HepG2 (cell line): ENCODE data around the gene NELL2. TPM values are rescaled to one million over a fixed set of nuclear protein-coding genes. Genes with fewer than 3 reads are reported as not detected.
A peak's percentile ranks its signal among the peaks of the same experiment; 100 is the strongest.

Source experiments
- ATAC-seq: fragments of 200-7000 bp; cut with Tn5 transposase; 3 replicates; pipeline ENCODE4 v1.9.1; 2020; ENCODE audit warnings: mild to moderate bottlenecking, moderate library complexity
- BruUV-seq: library from RNA; stranded (reverse); fragments of 400-500 nt; replicated peaks from 2 replicates; lab custom pipeline; 2021; lab: Mats Ljungman, UMichigan
- CTCF ChIA-PET: fragments of 300-600 bp; formaldehyde crosslinking; extraction: SDS; loops from one replicate; lab custom pipeline; 2021; ENCODE audit warnings: low total read pairs, inconsistent platforms, low intra/inter-chr PET ratio; lab: Yijun Ruan, JAX
- POLR2A ChIA-PET: fragments of 350-600 bp; sonication (Branson Sonifier 250); formaldehyde crosslinking; loops from one replicate; lab custom pipeline; 2020; ENCODE audit warnings: antibody characterized with exemption, inconsistent platforms; lab: Yijun Ruan, JAX
- DNase-seq: peaks from one replicate; pipeline ENCODE4 v3.0.0-alpha.2; 2015; ENCODE audit warnings: low spot score
- FAIRE-seq: peaks from 3 replicates; lab custom pipeline; 2011; peaks lifted over from hg19 to GRCh38; lab: Jason Lieb, UNC
- H2AFZ ChIP-seq: one replicate; pipeline ENCODE4 v1.6.1; 2011; ENCODE audit warnings: low read length, inconsistent platforms
- H3K27ac ChIP-seq: fragments of 300-600 bp; 3 replicates; pipeline ENCODE4 v1.8.0; 2011; ENCODE audit warnings: mixed run types, mild to moderate bottlenecking, mixed read lengths, low read length, inconsistent platforms; ENCODE audit not compliant: insufficient read depth; ENCODE audit errors: extremely low read length
- H3K27me3 ChIP-seq, 2 experiments: fragments of 200-600 bp in 1 of 2; 2 replicates in 1 of 2; 3 replicates in 1 of 2; pipeline versions ENCODE4 v1.6.0 to v1.8.0; 2011; ENCODE audit warnings: low read length in 2 of 2, mild to moderate bottlenecking in 2 of 2, moderate library complexity in 2 of 2, inconsistent platforms in 1 of 2; ENCODE audit not compliant: insufficient read depth in 2 of 2, control insufficient read depth in 1 of 2
- H3K36me3 ChIP-seq, 2 experiments: fragments of 200-600 bp in 1 of 2; replicated peaks in 1 of 2; 2 replicates in 1 of 2; 3 replicates in 1 of 2; pipeline versions ENCODE4 v1.5.1 to v1.8.0; 2011; ENCODE audit warnings: low read length in 2 of 2, inconsistent platforms in 1 of 2; ENCODE audit not compliant: insufficient read depth in 2 of 2, control insufficient read depth in 1 of 2
- H3K4me1 ChIP-seq: 2 replicates; pipeline ENCODE4 v1.5.1; 2012; ENCODE audit warnings: low read length, inconsistent platforms; ENCODE audit not compliant: insufficient read depth
- H3K4me2 ChIP-seq: 2 replicates; pipeline ENCODE4 v1.6.0; 2011; ENCODE audit warnings: low read depth, low read length, inconsistent platforms
- H3K4me3 ChIP-seq, 3 experiments: fragments of 200-600 bp in 1 of 3; sonication (generic), shearing (Covaris generic) in 1 of 3; replicated peaks in 1 of 3; 2 replicates each; pipeline ENCODE4 v1.5.1; 2011 to 2016; ENCODE audit warnings: low read length in 3 of 3, inconsistent platforms in 2 of 3, low read depth in 2 of 3, mild to moderate bottlenecking in 2 of 3, control low read depth in 1 of 3, mixed read lengths in 1 of 3; ENCODE audit not compliant: insufficient read depth in 1 of 3
- H3K79me2 ChIP-seq: one replicate; pipeline ENCODE4 v1.6.1; 2011; ENCODE audit warnings: low read length, inconsistent platforms; ENCODE audit not compliant: insufficient read depth
- H3K9ac ChIP-seq: 2 replicates; pipeline ENCODE4 v1.6.0; 2011; ENCODE audit warnings: mild to moderate bottlenecking, low read depth, low read length, inconsistent platforms; ENCODE audit not compliant: insufficient read depth
- H3K9me3 ChIP-seq: 2 replicates; pipeline ENCODE4 v1.5.1; 2012; ENCODE audit warnings: mild to moderate bottlenecking, low read length
- H4K20me1 ChIP-seq: 2 replicates; pipeline ENCODE4 v1.6.0; 2011; ENCODE audit warnings: inconsistent platforms, mild to moderate bottlenecking, low read length, moderate library complexity; ENCODE audit not compliant: insufficient read depth
- CBX2 ChIP-seq, 2 experiments: fragments of 200-600 bp in 1 of 2; sonication (generic); formaldehyde crosslinking in 1 of 2; IDR thresholded peaks; 2 replicates each; pipeline versions ENCODE4 v1.7.0 to v1.8.1; 2018 to 2022; ENCODE audit warnings: low read depth in 2 of 2, low read length in 1 of 2, mild to moderate bottlenecking in 1 of 2, missing genetic modification reagents in 1 of 2
- GABPA ChIP-seq, 2 experiments: IDR thresholded peaks; 2 replicates each; pipeline ENCODE4 v1.6.1; 2011 to 2016; ENCODE audit warnings: low read depth in 2 of 2, low read length in 1 of 2, missing biosample characterization in 1 of 2, missing genetic modification characterization in 1 of 2
- MTF2 ChIP-seq: sonication (generic); formaldehyde crosslinking; IDR thresholded peaks from 2 replicates; pipeline ENCODE4 v1.5.0; 2020; ENCODE audit warnings: missing genetic modification reagents, borderline replicate concordance
- NFE2L1 ChIP-seq: sonication (generic); formaldehyde crosslinking; IDR thresholded peaks from 2 replicates; pipeline ENCODE4 v1.4.0; 2020; ENCODE audit warnings: missing genetic modification reagents, mild to moderate bottlenecking, borderline replicate concordance
- REXO4 ChIP-seq: sonication (generic); formaldehyde crosslinking; IDR thresholded peaks from 2 replicates; pipeline ENCODE4 v1.8.0; 2022; ENCODE audit warnings: missing genetic modification reagents, mild to moderate bottlenecking, borderline replicate concordance
- SUZ12 ChIP-seq: fragments of 150-350 bp; IDR thresholded peaks from 2 replicates; pipeline ENCODE4 v1.6.1; 2014; ENCODE audit warnings: low read depth, low read length
- ZNF546 ChIP-seq: sonication (generic); formaldehyde crosslinking; conservative IDR thresholded peaks from 2 replicates; pipeline ENCODE4 v1.8.1; 2023; ENCODE audit warnings: mild to moderate bottlenecking, missing genetic modification reagents
- ZNF564 ChIP-seq: sonication (generic); formaldehyde crosslinking; IDR thresholded peaks from 2 replicates; pipeline ENCODE4 v1.8.1; 2023; ENCODE audit warnings: mild to moderate bottlenecking, missing genetic modification reagents
- ZNF616 ChIP-seq: sonication (generic); formaldehyde crosslinking; IDR thresholded peaks from 2 replicates; pipeline ENCODE4 v1.5.0; 2020; ENCODE audit warnings: low read depth, mild to moderate bottlenecking, missing genetic modification reagents
- WGBS: methylation state at CpG from one replicate; pipeline ENCODE4 v1.1.6; 2017; ENCODE audit warnings: low lambda C conversion rate; 5-methylcytosine and 5-hydroxymethylcytosine counted together
- in situ Hi-C: cut with HindIII; loops from 2 replicates; pipeline ENCODE4 v1.10.0; 2017; ENCODE audit warnings: low pct_unique_long_range_greater_than_20kb; ENCODE audit not compliant: extremely low pct_ligation_motif_present
- intact Hi-C: fragments of 100-400 bp; cut with micrococcal nuclease; formaldehyde crosslinking; loops from one replicate; pipeline ENCODE4 v1.10.0; 2022; ENCODE audit not compliant: unreplicated experiment
- polyA plus RNA-seq, 8 experiments: library from polyadenylated mRNA; depleted of rRNA in 3 of 8; stranded (reverse) in 7 of 8; unstranded in 1 of 8; fragments of >200 nt; fragmentation: Illumina TruSeq in 4 of 8; extraction: Trizol in 4 of 8; gene quantifications; 2 replicates each; pipeline versions ENCODE4 v1.2.1 to v1.2.3, GENCODE V29; 2011 to 2016; ENCODE audit warnings: low read depth in 4 of 8, missing spikeins in 1 of 8, mixed read lengths in 1 of 8; ENCODE audit not compliant: insufficient read depth in 1 of 8
- total RNA-seq, 5 experiments: library from RNA; depleted of rRNA; stranded (reverse); fragments of >200 nt; fragmentation: Illumina TruSeq; extraction: Trizol; gene quantifications; 2 replicates each; pipeline ENCODE4 v1.2.3, GENCODE V29; 2016; ENCODE audit warnings: low read depth in 1 of 5
- TF ChIP-seq, protein P1 (sequence below): sonication (generic); formaldehyde crosslinking; IDR thresholded peaks from 2 replicates; pipeline ENCODE4 v1.5.0; 2020; ENCODE audit warnings: mild to moderate bottlenecking, missing genetic modification reagents, moderate library complexity
- TF ChIP-seq, protein P2 (sequence below): sonication (generic); formaldehyde crosslinking; IDR thresholded peaks from 2 replicates; pipeline ENCODE4 v1.5.0; 2020; ENCODE audit warnings: missing genetic modification reagents
- TF ChIP-seq, protein P3 (sequence below): sonication (generic); formaldehyde crosslinking; IDR thresholded peaks from 2 replicates; pipeline ENCODE4 v1.5.0; 2020; ENCODE audit warnings: missing genetic modification reagents

NELL2 gene
- total and polyA plus RNA-seq, 2 of the 13 experiments (the other 11 are each of a cell fraction or from before 2014, with no cell fraction given) = 0.11 TPM; not detected in 1

DNA sequence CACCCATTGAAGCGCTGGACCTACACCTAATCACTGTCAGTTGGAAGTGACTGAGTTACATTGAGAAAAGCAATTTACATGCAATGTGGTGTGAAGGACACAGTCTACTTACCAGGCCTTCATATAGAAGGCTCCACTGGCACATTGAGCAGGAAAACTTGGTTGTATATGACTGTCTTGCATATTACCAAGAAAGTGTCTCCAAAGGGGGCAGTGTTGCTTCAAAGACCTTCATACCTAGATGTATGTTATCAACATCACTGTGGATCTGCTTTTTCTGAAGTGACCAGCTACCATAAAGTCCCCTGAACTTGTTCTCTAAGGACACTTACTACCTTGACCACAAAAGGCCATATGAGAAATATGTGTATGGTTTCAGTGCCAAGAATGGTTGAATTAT is 64.1 kb downstream of the NELL2 start:
- ATAC-seq = peak; percentile 61; the same call in 2 of the 3 replicates
- Histone ChIP-seq H4K20me1 (no peaks in the 10 kb centered on the region), H3K4me1 (no peaks in the 10 kb centered on the region), H3K36me3 (no peaks in the 10 kb centered on the region), H3K27ac (no peak overlapping the region), H2AFZ (no peak overlapping the region), H3K4me3 (no peak overlapping the region), H3K9me3 (no peaks in the 10 kb centered on the region), H3K9ac (no peak overlapping the region), H3K79me2 (no peaks in the 10 kb centered on the region), H3K27me3 (no peaks in the 10 kb centered on the region), H3K4me2 (no peak overlapping the region)
- in situ Hi-C loops = no loop called here
- ChIA-PET CTCF (no interaction called here), POLR2A (no interaction called here)
- no peak for FAIRE-seq
- no TSS peak for BruUV-seq
- WGBS = 64% methylated on average over 1 of the region's 1 CpG
- TF ChIP-seq, protein P1, sequence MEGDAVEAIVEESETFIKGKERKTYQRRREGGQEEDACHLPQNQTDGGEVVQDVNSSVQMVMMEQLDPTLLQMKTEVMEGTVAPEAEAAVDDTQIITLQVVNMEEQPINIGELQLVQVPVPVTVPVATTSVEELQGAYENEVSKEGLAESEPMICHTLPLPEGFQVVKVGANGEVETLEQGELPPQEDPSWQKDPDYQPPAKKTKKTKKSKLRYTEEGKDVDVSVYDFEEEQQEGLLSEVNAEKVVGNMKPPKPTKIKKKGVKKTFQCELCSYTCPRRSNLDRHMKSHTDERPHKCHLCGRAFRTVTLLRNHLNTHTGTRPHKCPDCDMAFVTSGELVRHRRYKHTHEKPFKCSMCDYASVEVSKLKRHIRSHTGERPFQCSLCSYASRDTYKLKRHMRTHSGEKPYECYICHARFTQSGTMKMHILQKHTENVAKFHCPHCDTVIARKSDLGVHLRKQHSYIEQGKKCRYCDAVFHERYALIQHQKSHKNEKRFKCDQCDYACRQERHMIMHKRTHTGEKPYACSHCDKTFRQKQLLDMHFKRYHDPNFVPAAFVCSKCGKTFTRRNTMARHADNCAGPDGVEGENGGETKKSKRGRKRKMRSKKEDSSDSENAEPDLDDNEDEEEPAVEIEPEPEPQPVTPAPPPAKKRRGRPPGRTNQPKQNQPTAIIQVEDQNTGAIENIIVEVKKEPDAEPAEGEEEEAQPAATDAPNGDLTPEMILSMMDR (CRISPR knock-in tag) = 0 out of 2 replicates have a peak, but pooled peaks have one; percentile 8
- no peak for TF ChIP-seq GABPA (IDR thresholded peaks at IDR 0.05; ENCODE audit: low read depth, low read length)
- TF ChIP-seq GABPA (CRISPR knock-in tag; IDR thresholded peaks at IDR 0.05; ENCODE audit: low read depth) = no peak
- no peak for DNase-seq
- intact Hi-C loops = no loop called here

DNA sequence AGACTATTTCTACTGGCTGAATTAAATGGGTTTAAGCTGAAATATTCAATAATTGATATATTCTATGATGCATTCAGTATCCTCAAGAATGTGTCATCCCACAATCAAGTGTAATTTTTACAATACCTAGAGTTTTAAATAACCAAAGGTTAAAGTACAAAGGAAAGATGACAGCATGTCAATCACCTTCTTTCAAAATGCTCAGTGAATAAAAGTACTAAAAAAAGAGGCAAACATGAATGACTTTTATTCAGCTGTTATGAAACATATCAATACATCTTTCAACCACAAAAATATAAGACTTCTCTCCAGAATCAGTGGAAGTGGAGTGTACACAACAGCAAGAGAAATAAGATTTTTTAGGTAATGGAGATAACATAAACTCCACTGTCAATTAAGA is 72.0 kb downstream of the NELL2 start:
- no peak overlapping the region for H3K9ac ChIP-seq
- BruUV-seq = no TSS peak
- H3K36me3 ChIP-seq = no peaks in the 10 kb centered on the region
- H3K79me2 ChIP-seq = no peaks in the 10 kb centered on the region
- no peak overlapping the region for H3K27ac ChIP-seq
- no peak for FAIRE-seq
- no peak for ATAC-seq
- H3K27me3 ChIP-seq = no peaks in the 10 kb centered on the region
- in situ Hi-C loops (no loop called here), intact Hi-C loops (no loop called here)
- TF ChIP-seq ZNF564 (CRISPR knock-in tag) (no peak), MTF2 (CRISPR knock-in tag) (no peak), CBX2 (IDR thresholded peaks at IDR 0.05; ENCODE audit: low read depth, low read length) (no peak), CBX2 (CRISPR knock-in tag; IDR thresholded peaks at IDR 0.05; ENCODE audit: low read depth) (no peak), NFE2L1 (CRISPR knock-in tag) (no peak), SUZ12 (no peak), ZNF616 (CRISPR knock-in tag) (no peak), REXO4 (CRISPR knock-in tag) (no peak), ZNF546 (CRISPR knock-in tag) (no peak)
- TF ChIP-seq, protein P2, sequence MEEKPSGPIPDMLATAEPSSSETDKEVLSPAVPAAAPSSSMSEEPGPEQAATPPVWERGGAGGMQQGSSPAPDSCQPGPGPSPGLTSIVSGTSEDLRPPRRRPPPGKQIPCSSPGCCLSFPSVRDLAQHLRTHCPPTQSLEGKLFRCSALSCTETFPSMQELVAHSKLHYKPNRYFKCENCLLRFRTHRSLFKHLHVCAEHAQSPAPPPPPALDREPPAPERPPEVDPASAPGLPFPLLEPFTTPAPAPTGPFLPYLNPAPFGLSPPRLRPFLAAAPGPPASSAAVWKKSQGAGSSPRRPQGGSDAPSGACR = no peak
- TF ChIP-seq, protein P3, sequence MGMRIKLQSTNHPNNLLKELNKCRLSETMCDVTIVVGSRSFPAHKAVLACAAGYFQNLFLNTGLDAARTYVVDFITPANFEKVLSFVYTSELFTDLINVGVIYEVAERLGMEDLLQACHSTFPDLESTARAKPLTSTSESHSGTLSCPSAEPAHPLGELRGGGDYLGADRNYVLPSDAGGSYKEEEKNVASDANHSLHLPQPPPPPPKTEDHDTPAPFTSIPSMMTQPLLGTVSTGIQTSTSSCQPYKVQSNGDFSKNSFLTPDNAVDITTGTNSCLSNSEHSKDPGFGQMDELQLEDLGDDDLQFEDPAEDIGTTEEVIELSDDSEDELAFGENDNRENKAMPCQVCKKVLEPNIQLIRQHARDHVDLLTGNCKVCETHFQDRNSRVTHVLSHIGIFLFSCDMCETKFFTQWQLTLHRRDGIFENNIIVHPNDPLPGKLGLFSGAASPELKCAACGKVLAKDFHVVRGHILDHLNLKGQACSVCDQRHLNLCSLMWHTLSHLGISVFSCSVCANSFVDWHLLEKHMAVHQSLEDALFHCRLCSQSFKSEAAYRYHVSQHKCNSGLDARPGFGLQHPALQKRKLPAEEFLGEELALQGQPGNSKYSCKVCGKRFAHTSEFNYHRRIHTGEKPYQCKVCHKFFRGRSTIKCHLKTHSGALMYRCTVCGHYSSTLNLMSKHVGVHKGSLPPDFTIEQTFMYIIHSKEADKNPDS (CRISPR knock-in tag) = no peak
- no peak for DNase-seq
- H3K4me1 ChIP-seq = no peaks in the 10 kb centered on the region
- H3K4me3 ChIP-seq = no peak overlapping the region
- no peak overlapping the region for H3K4me2 ChIP-seq
- no peak overlapping the region for H2AFZ ChIP-seq
- ChIA-PET POLR2A (no interaction called here), CTCF (no interaction called here)
- H4K20me1 ChIP-seq = no peaks in the 10 kb centered on the region; the same call in 1 of the 2 replicates
- no peaks in the 10 kb centered on the region for H3K9me3 ChIP-seq
